NCI-H460 (cell line): ENCODE measurements around the gene ZNF497. TPM values are rescaled to one million over a fixed set of nuclear protein-coding genes. Genes with fewer than 3 reads are reported as not detected.

Experiments
- DNase-seq: peaks from one replicate; pipeline ENCODE4 v3.0.0-alpha.2; 2016; ENCODE audit warnings: low read depth; ENCODE audit errors: extremely low read depth
- total RNA-seq: library from RNA; depleted of rRNA; stranded (reverse); fragments of >200 nt; shearing (Covaris generic); gene quantifications from 2 replicates; pipeline ENCODE4 v1.2.3, GENCODE V29; 2014

The ZNF497 gene
- total RNA-seq, 1 experiment from 2014 or later: 2.1 TPM

- no peak for DNase-seq
Observed at GRCh38 chr19:58372311-58373133, 10.0 kb upstream of the ZNF497 start.

DNA sequence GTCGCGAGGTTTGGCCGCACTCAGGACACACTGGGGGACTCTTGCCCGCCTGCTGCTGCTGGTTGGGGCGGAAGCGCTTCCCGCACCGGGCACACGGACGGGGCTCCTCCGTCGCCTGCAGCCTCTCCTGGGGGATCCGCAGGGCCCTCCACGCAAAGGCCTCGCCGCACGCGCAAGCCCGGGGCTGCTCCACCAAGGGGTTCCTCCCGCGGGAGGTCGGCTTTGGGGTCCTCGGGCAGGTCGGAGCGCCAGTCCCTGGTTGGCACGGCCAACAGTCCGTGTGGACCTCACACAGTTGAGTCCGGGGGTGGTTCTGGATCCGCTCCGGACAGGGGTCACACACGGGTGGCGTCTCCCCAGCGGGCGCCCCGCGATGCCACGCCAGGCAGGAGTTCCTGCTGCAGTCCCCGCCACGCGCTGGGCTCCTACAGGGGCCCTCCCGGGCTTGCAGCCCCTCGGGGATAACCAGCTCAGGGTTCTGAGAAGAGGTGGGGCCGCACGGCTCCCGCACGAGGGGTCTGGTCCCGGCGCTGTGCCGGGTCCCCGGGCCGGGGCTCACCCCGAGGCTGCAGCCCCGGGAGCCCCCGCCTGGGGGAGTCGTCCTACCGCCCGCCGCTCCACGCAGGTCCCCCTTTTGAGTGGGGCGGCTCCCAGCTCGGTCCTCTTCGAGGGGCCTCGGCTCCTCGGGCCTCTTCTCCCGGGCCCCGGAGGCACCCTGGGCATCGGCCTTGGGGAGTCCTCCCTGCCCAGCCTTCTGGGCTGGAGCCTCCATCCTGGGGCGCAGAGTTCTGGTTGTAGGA lies 6.2 kb upstream of the ZNF497 start:
- no peak for DNase-seq

DNA sequence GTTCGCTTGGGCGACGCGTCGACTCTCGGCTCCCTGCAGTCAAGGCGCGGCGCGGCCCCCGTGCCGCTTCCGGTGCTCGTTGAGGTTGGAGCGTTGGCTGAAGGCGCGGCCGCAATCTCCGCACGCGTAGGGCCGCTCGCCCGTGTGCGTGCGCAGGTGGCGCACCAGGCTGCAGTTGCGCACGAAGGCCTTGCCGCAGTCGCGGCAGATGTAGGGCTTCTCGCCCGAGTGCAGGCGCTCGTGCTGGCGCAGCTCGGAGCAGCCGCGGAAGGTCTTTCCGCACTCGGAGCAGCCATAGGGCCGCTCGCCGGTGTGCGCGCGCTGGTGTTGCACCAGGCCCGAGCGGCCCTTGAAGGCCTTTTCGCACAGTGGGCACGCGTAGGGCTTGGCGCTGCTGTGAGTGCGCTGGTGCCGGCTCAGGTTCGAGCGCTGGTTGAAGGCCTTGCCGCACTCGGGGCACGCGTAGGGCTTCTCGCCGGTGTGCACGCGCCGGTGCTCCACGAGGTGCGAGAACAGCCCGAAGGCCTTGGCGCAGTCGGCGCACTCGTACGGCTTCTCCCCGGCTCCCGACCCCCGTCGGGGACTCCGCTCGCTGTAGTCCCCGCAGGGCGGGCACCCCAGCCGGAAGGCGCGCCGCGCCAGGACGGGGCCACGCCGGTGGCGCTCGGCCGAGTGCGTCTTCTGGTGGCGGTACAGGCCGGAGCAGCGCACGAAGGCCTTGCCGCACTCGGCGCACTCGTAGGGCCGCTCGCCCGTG lies 5.3 kb upstream of the ZNF497 start:
- no peak for DNase-seq

DNA sequence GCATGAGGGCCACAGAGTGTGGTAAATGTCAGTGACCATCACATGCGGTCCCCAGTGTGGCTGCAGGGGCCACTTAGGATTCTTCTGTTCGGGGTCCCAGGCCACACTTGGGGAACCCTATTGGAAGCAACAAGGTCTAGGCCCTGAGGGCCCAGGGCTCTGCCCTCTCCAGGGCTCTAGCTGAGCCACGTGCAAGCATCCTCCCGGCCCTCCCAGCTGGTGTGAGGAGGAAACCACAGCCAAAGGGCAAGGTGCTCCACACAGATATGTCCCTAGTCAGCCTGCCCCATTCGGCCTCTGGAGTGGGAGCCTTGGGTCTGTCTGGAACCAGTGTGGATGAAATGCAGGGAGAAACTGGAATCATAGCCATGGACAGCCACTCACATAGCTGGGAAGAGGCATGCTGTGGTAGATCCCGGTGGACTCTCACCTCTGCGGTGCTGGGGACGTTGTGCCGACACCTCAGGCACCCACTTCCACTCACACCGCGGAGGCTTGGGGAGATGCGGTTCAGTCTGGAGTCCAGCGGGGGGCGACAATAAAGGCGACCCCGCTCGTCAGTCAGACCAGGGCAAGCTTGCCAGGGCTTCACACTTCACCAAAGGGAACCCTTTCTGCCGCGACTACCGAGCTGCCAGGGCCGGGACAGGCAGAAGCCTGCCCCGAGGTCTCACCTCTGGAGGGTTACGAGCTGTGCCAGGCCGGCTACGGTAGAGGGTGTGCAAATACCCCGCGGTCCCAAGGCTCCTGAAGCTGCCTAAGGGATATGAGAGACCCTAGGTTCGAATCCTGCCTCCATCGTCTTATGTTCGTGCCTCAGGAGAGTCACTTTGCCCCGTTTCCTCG lies 4.3 kb upstream of the ZNF497 start:
- DNase-seq: no peak

- no peak for DNase-seq
Observed at GRCh38 chr19:58364146-58364545, 1.6 kb upstream of the ZNF497 start.

GRCh38 chr19:58361900-58362271 lies 665 bp downstream of the ZNF497 start:
- no peak for DNase-seq

GRCh38 chr19:58357481-58358145 lies 4.9 kb downstream of the ZNF497 start:
- no peak for DNase-seq

GRCh38 chr19:58356766-58357480 lies 5.6 kb downstream of the ZNF497 start:
- no peak for DNase-seq

DNA sequence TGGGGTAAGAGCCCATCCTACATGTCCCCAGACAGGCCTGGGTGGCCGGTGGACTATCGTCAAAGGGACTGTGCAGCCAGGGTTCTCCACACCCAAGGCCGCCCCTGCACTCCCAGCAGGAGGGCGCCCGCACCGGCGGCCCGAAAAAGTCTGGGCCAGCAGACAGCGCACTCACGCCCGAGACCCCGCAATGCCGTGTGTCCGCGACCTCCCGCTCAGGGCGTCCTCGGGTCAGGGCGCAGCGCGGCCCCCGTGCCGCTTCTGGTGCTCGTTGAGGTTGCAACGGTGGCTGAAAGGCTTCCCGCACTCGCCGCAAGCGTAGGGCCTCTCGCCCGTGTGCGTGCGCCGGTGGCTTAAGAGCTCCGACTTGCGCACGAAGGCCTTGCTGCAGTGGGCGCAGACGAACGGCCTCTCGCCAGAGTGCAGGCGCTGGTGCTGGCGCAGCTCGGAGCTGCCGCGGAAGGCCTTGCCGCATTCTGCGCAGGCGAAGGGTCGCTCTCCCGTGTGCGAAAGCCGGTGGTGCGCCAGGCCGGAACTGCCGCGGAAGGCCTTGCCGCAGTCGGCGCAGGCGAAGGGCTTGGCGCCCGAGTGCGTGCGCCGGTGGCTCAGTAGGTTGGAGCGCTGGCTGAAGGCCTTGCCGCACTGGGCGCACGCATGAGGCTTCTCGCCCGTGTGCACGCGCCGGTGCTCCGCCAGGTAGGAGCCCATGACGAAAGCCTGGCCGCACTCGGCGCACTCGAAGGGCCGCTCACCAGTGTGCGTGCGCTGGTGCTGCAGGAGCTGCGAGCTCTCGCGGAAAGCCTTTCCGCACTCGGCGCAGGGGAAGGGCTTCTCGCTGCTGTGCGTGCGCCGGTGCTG lies 6.4 kb downstream of the ZNF497 start:
- no peak for DNase-seq

- DNase-seq: no peak
Observed at GRCh38 chr19:58355215-58355796, 7.2 kb downstream of the ZNF497 start.

GRCh38 chr19:58354478-58355030 lies 8.0 kb downstream of the ZNF497 start:
- no peak for DNase-seq

- DNase-seq: no peak
Observed at GRCh38 chr19:58353717-58354477, 8.7 kb downstream of the ZNF497 start.

- no peak for DNase-seq
Observed at GRCh38 chr19:58352760-58353671, 9.5 kb downstream of the ZNF497 start, which contains the start of gene A1BG. A1BG (minus strand) TSS chr19:58353492; CDS start chr19:58353437, 55 bp downstream.

DNA sequence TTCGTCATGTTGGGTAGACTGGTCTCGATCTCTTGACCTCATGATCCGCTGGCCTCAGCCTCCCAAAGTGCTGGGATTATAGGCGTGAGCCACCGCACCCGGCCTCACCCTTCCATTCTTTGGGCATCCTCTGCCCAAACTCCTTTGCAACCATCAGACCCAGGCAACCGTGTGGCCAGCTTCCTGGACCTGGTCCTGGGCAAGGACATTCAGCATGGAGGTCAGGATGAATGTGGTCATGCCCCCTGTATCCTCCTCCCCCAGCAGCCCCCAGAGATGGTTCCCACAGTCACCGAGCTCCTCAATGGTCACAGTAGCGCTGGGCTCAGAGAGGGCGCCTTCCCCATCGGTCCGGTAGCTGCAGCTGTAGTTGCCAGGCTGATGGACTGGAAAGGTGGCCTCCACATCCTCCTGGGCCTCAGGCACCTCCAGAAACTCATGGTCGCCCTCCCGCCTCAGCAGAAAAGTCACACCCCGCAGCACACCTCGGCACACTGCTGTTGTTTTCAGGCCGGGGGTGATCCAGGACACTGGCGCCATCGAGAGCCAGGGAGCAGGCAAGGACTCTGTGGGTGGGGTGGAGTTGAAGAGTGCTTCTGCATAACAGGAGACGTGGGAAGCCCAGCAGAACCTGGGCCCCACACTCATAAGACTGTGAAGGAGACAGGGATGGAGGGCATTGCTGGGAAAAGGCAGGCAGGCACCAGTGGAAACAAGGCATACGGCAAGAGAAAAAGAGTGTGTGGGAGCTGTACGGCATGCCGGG lies 10.4 kb downstream of the ZNF497 start:
- DNase-seq: no peak

GRCh38 chr19:58351558-58351878 lies 11.0 kb downstream of the ZNF497 start:
- DNase-seq: no peak
